Measurements from ENCODE around the gene ENO2. TPM values are rescaled to one million over a fixed set of nuclear protein-coding genes. Genes with fewer than 3 reads are reported as not detected.

ENO2 gene
- total RNA-seq, 5 donors from 2014 or later (not counting 1 experiment from before 2014, with no cell fraction given): 87.2 to 176 (median 148) TPM

DNA sequence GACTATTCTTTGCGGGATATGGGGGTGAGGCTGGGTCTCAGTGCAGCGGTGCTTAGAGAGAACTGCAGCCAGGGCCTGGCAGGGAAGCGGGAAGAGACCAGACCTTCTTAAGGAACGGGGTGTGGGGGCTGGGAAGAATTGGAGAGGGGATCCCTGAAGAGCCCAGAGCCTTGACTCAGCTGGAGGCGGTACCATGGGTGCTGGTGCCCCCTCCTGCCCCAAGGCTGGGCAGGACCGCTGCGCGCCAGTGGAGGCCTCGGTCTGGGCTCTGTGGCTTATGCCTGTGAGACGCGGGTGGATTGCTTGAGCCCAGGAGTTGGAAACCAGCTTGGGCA lies 27.9 kb downstream of the ENO2 start:
- Histone ChIP-seq H3K36me3 (ENCODE audit: control insufficient read depth in 2 of 2, extremely low read depth in 1 of 2, insufficient read depth in 1 of 2, low read length in 1 of 2) (peaks cover 0 to 8% of the 10 kb centered on the region in 2 donors), H3K27ac (ENCODE audit: low read length) (peak overlapping the region; percentile 97), H3K4me3 (ENCODE audit: control insufficient read depth in 1 of 2, extremely low read depth in 1 of 2, low read length in 1 of 2) (no peak overlapping the region), H3K9me3 (no peaks in the 10 kb centered on the region), H3K4me1 (ENCODE audit: control insufficient read depth in 1 of 2, extremely low read depth in 1 of 2, insufficient read depth in 2 of 2, low read length in 2 of 2) (peaks cover 24 to 65% of the 10 kb centered on the region in 2 experiments), H3K27me3 (replicated peaks in 1 of 2; ENCODE audit: control insufficient read depth in 2 of 2, extremely low read depth in 1 of 2, insufficient read depth in 2 of 2, low read length in 1 of 2) (no peaks in the 10 kb centered on the region)
- Mint-ChIP-seq H3K27ac (peak overlapping the region; percentile 97 to 100), H3K27me3 (no peaks in the 10 kb centered on the region), H3K36me3 (no peaks in the 10 kb centered on the region), H3K4me3 (peak overlapping the region in 1 of 3 donors; percentile 88), H3K4me1 (peaks cover 47 to 62% (median 53%) of the 10 kb centered on the region in 3 donors), H3K9me3 (no peaks in the 10 kb centered on the region)
- ATAC-seq (replicated peaks in 1 of 4) (no peak), DNase-seq (no peak)
- POLR2A ChIA-PET: interaction anchor here in 1 of 2 donors (2.4 kb wide), 1 partner anchor 19 kb away, joined by 9 read pairs; no protein-coding TSS in a partner anchor
- CTCF ChIA-PET: interaction anchor here in 1 of 2 donors (2.7 kb wide), 1 partner anchor 70 kb away, joined by 14 read pairs; the partner anchor contains the start of gene SPSB2
- WGBS (ENCODE audit: insufficient coverage): 95% methylated on average over 8 of the region's 11 CpGs

DNA sequence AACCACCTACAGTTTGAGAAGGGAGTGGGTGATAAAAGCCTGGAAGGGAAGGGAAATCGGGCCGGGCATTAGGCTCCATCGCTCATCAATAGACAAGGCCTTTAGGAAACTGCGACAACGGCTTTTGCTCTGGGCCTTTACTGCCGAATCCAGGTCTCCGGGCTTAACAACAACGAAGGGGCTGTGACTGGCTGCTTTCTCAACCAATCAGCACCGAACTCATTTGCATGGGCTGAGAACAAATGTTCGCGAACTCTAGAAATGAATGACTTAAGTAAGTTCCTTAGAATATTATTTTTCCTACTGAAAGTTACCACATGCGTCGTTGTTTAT lies 29.0 kb downstream of the ENO2 start:
- ChIA-PET POLR2A (interaction anchor here (0.5 to 3.2 kb wide), 21 partner anchors 9 to 586 kb away, joined by 3 to 22 read pairs (median 6); partner anchors contain the start of genes LPCAT3 (in 1 of the 2), SPSB2 (in 1 of the 2) and USP5 (in 1 of the 2)), CTCF (interaction anchor here (0.5 to 8.2 kb wide), 22 partner anchors 9 to 993 kb away, joined by 3 to 126 read pairs (median 9); partner anchors contain the start of genes C1RL (in 1 of the 2), CDCA3 (in 1 of the 2), LPCAT3 (in 1 of the 2) and SPSB2 (in 1 of the 2))
- 3% methylated on average over 5 of the region's 13 CpGs for WGBS (ENCODE audit: insufficient coverage)
- ATAC-seq (replicated peaks in 1 of 4): peak; percentile 63 to 67 (median 65)
- Histone ChIP-seq H3K4me3 (ENCODE audit: control insufficient read depth in 1 of 2, extremely low read depth in 1 of 2, low read length in 1 of 2) (peak overlapping the region in 1 of 2 donors; percentile 89), H3K4me1 (ENCODE audit: control insufficient read depth in 1 of 2, extremely low read depth in 1 of 2, insufficient read depth in 2 of 2, low read length in 2 of 2) (peaks cover 24 to 69% of the 10 kb centered on the region in 2 experiments), H3K27ac (ENCODE audit: low read length) (peak overlapping the region; percentile 97), H3K27me3 (replicated peaks in 1 of 2; ENCODE audit: control insufficient read depth in 2 of 2, extremely low read depth in 1 of 2, insufficient read depth in 2 of 2, low read length in 1 of 2) (no peaks in the 10 kb centered on the region), H3K9me3 (no peaks in the 10 kb centered on the region), H3K36me3 (ENCODE audit: control insufficient read depth in 2 of 2, extremely low read depth in 1 of 2, insufficient read depth in 1 of 2, low read length in 1 of 2) (peaks cover 0 to 8% of the 10 kb centered on the region in 2 donors)
- H3K4me1 Mint-ChIP-seq: peaks cover 55 to 65% (median 64%) of the 10 kb centered on the region in 3 donors
- H3K27ac Mint-ChIP-seq: peak overlapping the region; percentile 97 to 100
- no peaks in the 10 kb centered on the region for H3K9me3 Mint-ChIP-seq
- DNase-seq: peak; percentile 51 to 94 (median 83)
- H3K27me3 Mint-ChIP-seq: no peaks in the 10 kb centered on the region
- H3K4me3 Mint-ChIP-seq: peak overlapping the region; percentile 88 to 98 (median 91)
- no peaks in the 10 kb centered on the region for H3K36me3 Mint-ChIP-seq

DNA sequence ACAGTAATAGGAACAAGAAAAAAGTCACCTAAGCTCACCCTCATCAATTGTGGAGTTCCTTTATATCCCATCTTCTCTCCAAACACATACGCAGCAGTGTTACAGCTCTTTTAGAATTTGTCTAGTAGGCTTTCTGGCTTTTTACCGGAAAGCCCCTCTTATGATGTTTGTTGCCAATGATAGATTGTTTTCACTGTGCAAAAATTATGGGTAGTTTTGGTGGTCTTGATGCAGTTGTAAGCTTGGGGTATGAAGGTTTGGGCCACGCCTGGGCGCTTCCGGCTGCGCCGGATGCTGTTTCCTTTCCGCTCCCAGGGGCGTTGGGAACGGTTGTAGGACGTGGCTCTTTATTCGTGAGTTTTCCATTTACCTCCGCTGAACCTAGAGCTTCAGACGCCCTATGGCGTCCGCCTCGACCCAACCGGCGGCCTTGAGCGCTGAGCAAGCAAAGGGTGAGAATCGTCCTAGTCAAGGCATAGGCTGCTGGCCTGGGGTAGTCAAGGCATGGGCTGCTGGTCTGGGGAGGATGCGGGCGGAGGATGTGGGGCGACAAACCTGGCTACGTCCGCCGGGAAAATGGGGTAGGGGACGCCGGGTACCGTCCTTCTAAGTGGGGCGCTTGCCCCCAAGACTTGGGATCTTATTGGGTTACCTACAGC lies 29.5 kb downstream of the ENO2 start, which contains the start of the genes C12orf57 and RNU7-1:
TSS of gene C12orf57 (plus strand) at position 301 of the 659 bp plus-strand sequence. CDS start at position 401, 100 bp downstream.
TSS of gene RNU7-1 (plus strand) at position 95 of the 659 bp plus-strand sequence.
- Mint-ChIP-seq H3K27ac (peak within 1 kb of the TSS; percentile 97 to 100), H3K9me3 (no peaks in the 10 kb centered on the region), H3K4me1 (peaks cover 59 to 69% (median 68%) of the 10 kb centered on the region in 3 donors), H3K36me3 (no peaks in the 10 kb centered on the region), H3K27me3 (no peaks in the 10 kb centered on the region), H3K4me3 (peak within 1 kb of the TSS; percentile 88 to 98 (median 91))
- peak within 1 kb of the TSS; percentile 97 for H3K27ac ChIP-seq (ENCODE audit: low read length)
- ATAC-seq (replicated peaks in 1 of 4) (peak; percentile 46 to 67 (median 51)), DNase-seq (peak; percentile 55 to 90 (median 77))
- no peaks in the 10 kb centered on the region for H3K9me3 ChIP-seq
- H3K4me3 ChIP-seq (ENCODE audit: control insufficient read depth in 1 of 2, extremely low read depth in 1 of 2, low read length in 1 of 2): peak within 1 kb of the TSS; percentile 81 to 89
- 1% methylated on average over 29 of the region's 31 CpGs for WGBS (ENCODE audit: insufficient coverage)
- no peaks in the 10 kb centered on the region for H3K27me3 ChIP-seq (replicated peaks in 1 of 2; ENCODE audit: control insufficient read depth in 2 of 2, extremely low read depth in 1 of 2, insufficient read depth in 2 of 2, low read length in 1 of 2)
- H3K4me1 ChIP-seq (ENCODE audit: control insufficient read depth in 1 of 2, extremely low read depth in 1 of 2, insufficient read depth in 2 of 2, low read length in 2 of 2): peaks cover 24 to 69% of the 10 kb centered on the region in 2 experiments
- peaks cover 0 to 8% of the 10 kb centered on the region in 2 donors for H3K36me3 ChIP-seq (ENCODE audit: control insufficient read depth in 2 of 2, extremely low read depth in 1 of 2, insufficient read depth in 1 of 2, low read length in 1 of 2)
- ChIA-PET CTCF (interaction anchor here (0.5 to 8.2 kb wide), 25 partner anchors 9 to 993 kb away, joined by 3 to 126 read pairs (median 7); partner anchors contain the start of genes C1RL (in 1 of the 2), CDCA3 (in 1 of the 2), LPCAT3 (in 1 of the 2) and SPSB2 (in 1 of the 2)), POLR2A (interaction anchor here (0.5 to 3.2 kb wide), 25 partner anchors 9 to 586 kb away, joined by 3 to 22 read pairs (median 5); partner anchors contain the start of genes CDCA3 (in 1 of the 2), LPCAT3 (in 1 of the 2), MLF2 (in 1 of the 2) and SPSB2 (in 1 of the 2))

DNA sequence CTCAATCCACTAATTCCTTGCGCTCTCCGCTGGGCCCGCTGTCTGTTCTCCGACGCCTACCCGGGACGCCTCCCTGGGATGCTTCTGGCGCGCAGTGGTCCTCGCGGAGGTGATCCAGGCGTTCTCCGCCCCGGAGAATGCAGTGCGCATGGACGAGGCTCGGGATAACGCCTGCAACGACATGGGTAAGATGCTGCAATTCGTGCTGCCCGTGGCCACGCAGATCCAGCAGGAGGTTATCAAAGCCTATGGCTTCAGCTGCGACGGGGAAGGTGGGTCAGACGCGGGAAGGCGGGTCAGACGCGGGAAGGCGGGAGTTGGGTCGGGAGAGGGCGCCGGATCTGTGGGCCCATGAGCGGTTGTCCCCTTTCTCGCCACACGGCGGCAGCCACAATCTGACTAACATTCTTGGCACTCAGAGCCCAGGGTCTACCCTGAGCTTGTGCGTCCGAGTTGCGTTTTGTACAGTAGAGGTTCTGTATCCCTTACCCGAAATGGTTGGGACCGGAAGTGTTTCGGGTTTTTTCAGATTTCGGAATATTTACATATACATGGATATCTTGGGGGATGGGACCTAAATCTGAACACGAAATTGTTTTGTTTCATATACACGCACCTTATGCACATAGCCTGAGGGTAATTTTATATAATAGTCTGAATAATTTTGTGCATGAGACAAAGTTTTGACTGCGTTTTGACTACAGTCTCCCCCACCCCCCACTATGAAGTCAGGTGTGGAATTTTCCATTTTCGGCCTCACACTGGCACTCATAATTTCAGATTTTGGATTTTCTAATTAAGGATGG lies 30.2 kb downstream of the ENO2 start:
- H3K27ac ChIP-seq (ENCODE audit: low read length): peak overlapping the region; percentile 97
- Mint-ChIP-seq H3K9me3 (no peaks in the 10 kb centered on the region), H3K36me3 (no peaks in the 10 kb centered on the region), H3K27me3 (no peaks in the 10 kb centered on the region), H3K4me1 (peaks cover 63 to 69% (median 68%) of the 10 kb centered on the region in 3 donors), H3K4me3 (peak overlapping the region; percentile 88 to 98 (median 91)), H3K27ac (peak overlapping the region; percentile 97 to 100)
- CTCF ChIA-PET: interaction anchor here (0.6 to 8.2 kb wide), 17 partner anchors 14 to 210 kb away, joined by 3 to 126 read pairs (median 11); partner anchors contain the start of genes C1RL (in 1 of the 2), CDCA3 (in 1 of the 2), LPCAT3 (in 1 of the 2) and SPSB2 (in 1 of the 2)
- H3K27me3 ChIP-seq (replicated peaks in 1 of 2; ENCODE audit: control insufficient read depth in 2 of 2, extremely low read depth in 1 of 2, insufficient read depth in 2 of 2, low read length in 1 of 2): no peaks in the 10 kb centered on the region
- peak overlapping the region; percentile 81 to 89 for H3K4me3 ChIP-seq (ENCODE audit: control insufficient read depth in 1 of 2, extremely low read depth in 1 of 2, low read length in 1 of 2)
- POLR2A ChIA-PET: interaction anchor here (0.7 to 3.2 kb wide), 20 partner anchors 8 to 192 kb away, joined by 3 to 22 read pairs (median 6); partner anchors contain the start of genes CDCA3 (in 1 of the 2), MLF2 (in 1 of the 2), SPSB2 (in 1 of the 2) and USP5 (in 1 of the 2)
- peaks cover 28 to 72% of the 10 kb centered on the region in 2 experiments for H3K4me1 ChIP-seq (ENCODE audit: control insufficient read depth in 1 of 2, extremely low read depth in 1 of 2, insufficient read depth in 2 of 2, low read length in 2 of 2)
- ATAC-seq (replicated peaks in 1 of 4) (peak; percentile 53 to 69 (median 65)), DNase-seq (peak; percentile 74 to 93 (median 82))
- H3K9me3 ChIP-seq: no peaks in the 10 kb centered on the region
- under 1% methylated on average over 36 of the region's 48 CpGs for WGBS (ENCODE audit: insufficient coverage)
- H3K36me3 ChIP-seq (ENCODE audit: control insufficient read depth in 2 of 2, extremely low read depth in 1 of 2, insufficient read depth in 1 of 2, low read length in 1 of 2): peaks cover 0 to 7% of the 10 kb centered on the region in 2 donors

DNA sequence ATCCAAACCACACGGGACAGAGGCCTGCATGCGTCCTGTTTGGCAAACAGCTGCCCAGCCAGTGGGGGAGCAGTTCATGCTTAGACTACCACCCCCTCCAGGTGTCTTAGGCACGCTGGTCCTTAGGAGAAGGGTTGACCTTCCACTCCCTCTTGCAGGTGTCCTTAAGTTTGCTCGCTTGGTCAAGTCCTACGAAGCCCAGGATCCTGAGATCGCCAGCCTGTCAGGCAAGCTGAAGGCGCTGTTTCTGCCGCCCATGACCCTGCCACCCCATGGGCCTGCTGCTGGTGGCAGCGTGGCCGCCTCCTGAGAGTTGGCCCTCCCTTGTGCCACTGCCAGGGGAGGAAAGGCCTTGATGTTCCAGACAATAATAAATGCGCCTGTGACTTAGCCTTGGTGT lies 31.2 kb downstream of the ENO2 start:
- ChIA-PET POLR2A (interaction anchor here (0.8 to 3.2 kb wide), 4 partner anchors 11 to 40 kb away, joined by 3 to 22 read pairs (median 4); no protein-coding TSS in a partner anchor), CTCF (interaction anchor here (0.6 to 8.2 kb wide), 11 partner anchors 9 to 163 kb away, joined by 3 to 126 read pairs (median 8); partner anchors contain the start of genes C1RL (in 1 of the 2) and LPCAT3 (in 1 of the 2))
- DNase-seq (no peak), ATAC-seq (replicated peaks in 1 of 4) (no peak)
- Mint-ChIP-seq H3K27me3 (no peaks in the 10 kb centered on the region), H3K4me1 (peaks cover 73 to 78% (median 77%) of the 10 kb centered on the region in 3 donors), H3K27ac (peak overlapping the region; percentile 97 to 100), H3K36me3 (no peaks in the 10 kb centered on the region), H3K4me3 (peak overlapping the region; percentile 88 to 98 (median 91)), H3K9me3 (no peaks in the 10 kb centered on the region)
- no peaks in the 10 kb centered on the region for H3K9me3 ChIP-seq
- no peaks in the 10 kb centered on the region for H3K27me3 ChIP-seq (replicated peaks in 1 of 2; ENCODE audit: control insufficient read depth in 2 of 2, extremely low read depth in 1 of 2, insufficient read depth in 2 of 2, low read length in 1 of 2)
- peak overlapping the region; percentile 97 for H3K27ac ChIP-seq (ENCODE audit: low read length)
- peaks cover 36 to 83% of the 10 kb centered on the region in 2 experiments for H3K4me1 ChIP-seq (ENCODE audit: control insufficient read depth in 1 of 2, extremely low read depth in 1 of 2, insufficient read depth in 2 of 2, low read length in 2 of 2)
- peak overlapping the region; percentile 58 to 81 for H3K4me3 ChIP-seq (ENCODE audit: control insufficient read depth in 1 of 2, extremely low read depth in 1 of 2, low read length in 1 of 2)
- 87% methylated on average over 10 of the region's 11 CpGs for WGBS (ENCODE audit: insufficient coverage)
- peaks cover 0 to 7% of the 10 kb centered on the region in 2 donors for H3K36me3 ChIP-seq (ENCODE audit: control insufficient read depth in 2 of 2, extremely low read depth in 1 of 2, insufficient read depth in 1 of 2, low read length in 1 of 2)

Measured in T-cell (primary cell).